Prostate gland (tissue), 2 donors: ENCODE data around the gene IL2RG. TPM values are rescaled to one million over a fixed set of nuclear protein-coding genes. Genes with fewer than 3 reads are reported as not detected.

Experiments
- DNase-seq: peaks from one replicate; pipeline ENCODE4 v3.0.0-alpha.2; 2019; ENCODE audit warnings: low spot score
- H3K27ac ChIP-seq, 2 donors: fragments of 200-600 bp; sonication (generic); 2 replicates each; pipeline ENCODE4 v1.5.1; 2017 to 2019
- H3K27me3 ChIP-seq: fragments of 200-600 bp; sonication (generic); replicated peaks from 2 replicates; pipeline ENCODE4 v1.5.1; 2019; ENCODE audit not compliant: insufficient read depth
- H3K36me3 ChIP-seq, 2 donors: fragments of 200-600 bp; sonication (generic); 1 replicate in 1 of 2; 2 replicates in 1 of 2; pipeline versions ENCODE4 v1.5.1 to v1.8.1; 2017 to 2019
- H3K4me1 ChIP-seq: fragments of 200-600 bp; sonication (generic); replicated peaks from 2 replicates; pipeline ENCODE4 v1.5.1; 2019
- H3K4me3 ChIP-seq, 2 donors: fragments of 200-600 bp; sonication (generic); 2 replicates each; pipeline ENCODE4 v1.5.1; 2017 to 2019
- H3K9me3 ChIP-seq: fragments of 200-600 bp; sonication (generic); 2 replicates; pipeline ENCODE4 v1.5.1; 2017
- POLR2A ChIP-seq: fragments of 450-650 bp; IDR thresholded peaks from one replicate; pipeline ENCODE4 v1.6.1; 2016; ENCODE audit warnings: antibody characterized with exemption, mild to moderate bottlenecking
- POLR2AphosphoS5 ChIP-seq: sonication (generic); formaldehyde crosslinking; IDR thresholded peaks from one replicate; pipeline ENCODE4 v1.6.1; 2017; ENCODE audit warnings: antibody characterized with exemption
- WGBS: methylation state at CpG from one replicate; pipeline ENCODE4 v1.1.5; 2018; 5-methylcytosine and 5-hydroxymethylcytosine counted together
- intact Hi-C: fragments of 100-400 bp; cut with DNase I; formaldehyde crosslinking; loops from one replicate; pipeline ENCODE4 v1.14.2; 2022
- total RNA-seq, 2 donors: library from RNA; depleted of rRNA; stranded (reverse); fragments of >200 nt; gene quantifications; one replicate each; pipeline ENCODE4 v1.1.0, GENCODE V29; 2016
- TF ChIP-seq, protein P1 (sequence below), 4 experiments: fragments of 200-600 bp in 2 of 4; fragments of 450-650 bp in 2 of 4; sonication (generic) in 2 of 4; IDR thresholded peaks; 1 replicate in 3 of 4; 2 replicates in 1 of 4; pipeline ENCODE4 v1.5.1; 2016 to 2019; ENCODE audit warnings: antibody characterized with exemption in 4 of 4, mild to moderate bottlenecking in 2 of 4, moderate library complexity in 2 of 4

IL2RG gene
- total RNA-seq, 2 donors from 2014 or later = 0.73 to 2.8 TPM

DNA sequence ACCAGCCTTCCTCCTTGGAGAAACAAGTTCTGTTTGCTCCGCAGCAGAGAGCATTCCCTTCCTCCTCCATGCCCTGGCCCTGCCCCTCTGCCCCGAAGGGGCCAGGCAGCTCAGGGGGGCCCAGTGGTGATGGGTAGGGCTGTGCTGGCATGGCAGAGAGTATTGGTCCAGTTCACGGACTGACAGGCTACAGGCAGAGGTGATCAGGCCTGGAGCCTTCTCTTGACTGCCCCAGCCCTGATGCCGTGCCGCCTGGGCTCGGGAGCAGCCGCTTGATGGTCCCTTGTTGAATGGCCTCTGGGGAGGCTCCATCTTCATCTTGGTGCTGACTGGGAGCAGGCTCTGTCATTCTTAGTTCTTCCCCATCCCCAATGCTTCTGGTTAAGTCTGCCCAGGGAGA, 42.8 kb upstream of the IL2RG start:
- Histone ChIP-seq H3K36me3 (no peaks in the 10 kb centered on the region), H3K27me3 (no peaks in the 10 kb centered on the region), H3K4me3 (no peak overlapping the region), H3K27ac (no peak overlapping the region), H3K4me1 (no peaks in the 10 kb centered on the region), H3K9me3 (no peaks in the 10 kb centered on the region)
- TF ChIP-seq POLR2A (no peak), POLR2AphosphoS5 (no peak)
- TF ChIP-seq, protein P1, sequence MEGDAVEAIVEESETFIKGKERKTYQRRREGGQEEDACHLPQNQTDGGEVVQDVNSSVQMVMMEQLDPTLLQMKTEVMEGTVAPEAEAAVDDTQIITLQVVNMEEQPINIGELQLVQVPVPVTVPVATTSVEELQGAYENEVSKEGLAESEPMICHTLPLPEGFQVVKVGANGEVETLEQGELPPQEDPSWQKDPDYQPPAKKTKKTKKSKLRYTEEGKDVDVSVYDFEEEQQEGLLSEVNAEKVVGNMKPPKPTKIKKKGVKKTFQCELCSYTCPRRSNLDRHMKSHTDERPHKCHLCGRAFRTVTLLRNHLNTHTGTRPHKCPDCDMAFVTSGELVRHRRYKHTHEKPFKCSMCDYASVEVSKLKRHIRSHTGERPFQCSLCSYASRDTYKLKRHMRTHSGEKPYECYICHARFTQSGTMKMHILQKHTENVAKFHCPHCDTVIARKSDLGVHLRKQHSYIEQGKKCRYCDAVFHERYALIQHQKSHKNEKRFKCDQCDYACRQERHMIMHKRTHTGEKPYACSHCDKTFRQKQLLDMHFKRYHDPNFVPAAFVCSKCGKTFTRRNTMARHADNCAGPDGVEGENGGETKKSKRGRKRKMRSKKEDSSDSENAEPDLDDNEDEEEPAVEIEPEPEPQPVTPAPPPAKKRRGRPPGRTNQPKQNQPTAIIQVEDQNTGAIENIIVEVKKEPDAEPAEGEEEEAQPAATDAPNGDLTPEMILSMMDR (IDR thresholded peaks at IDR 0.05) = no peak
- intact Hi-C loops = no loop called here
- no peak for DNase-seq
- WGBS = 83% methylated on average over 1 of the region's 7 CpGs

DNA sequence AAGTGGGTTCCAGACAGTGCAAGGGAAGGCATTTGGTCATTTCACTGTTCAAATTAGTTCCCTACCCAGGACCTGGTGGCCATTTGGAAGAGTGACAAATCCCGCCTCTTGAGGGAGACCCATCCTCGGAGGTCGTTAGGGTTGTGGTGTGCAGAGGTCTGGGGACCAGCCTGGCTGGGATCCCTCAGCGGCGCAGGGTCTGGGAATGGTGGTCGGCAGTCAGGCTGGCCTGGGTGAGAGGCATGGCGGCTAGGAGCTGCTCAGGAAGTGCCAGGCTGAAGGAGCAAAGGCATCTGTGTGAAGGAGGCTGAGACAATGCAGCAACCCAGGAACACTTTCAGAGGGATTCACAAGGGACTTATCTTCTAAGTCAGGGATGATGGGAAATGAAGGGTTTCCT, 40.0 kb upstream of the IL2RG start:
- no peaks in the 10 kb centered on the region for H3K9me3 ChIP-seq
- no peaks in the 10 kb centered on the region for H3K36me3 ChIP-seq
- no peaks in the 10 kb centered on the region for H3K4me1 ChIP-seq
- H3K27me3 ChIP-seq = no peaks in the 10 kb centered on the region
- no peak overlapping the region for H3K4me3 ChIP-seq
- 67% methylated on average over 7 of the region's 7 CpGs for WGBS
- no peak overlapping the region for H3K27ac ChIP-seq
- intact Hi-C loops = no loop called here
- no peak for TF ChIP-seq POLR2AphosphoS5
- TF ChIP-seq POLR2A = no peak
- TF ChIP-seq, protein P1 (IDR thresholded peaks at IDR 0.05) = no peak
- DNase-seq = no peak

DNA sequence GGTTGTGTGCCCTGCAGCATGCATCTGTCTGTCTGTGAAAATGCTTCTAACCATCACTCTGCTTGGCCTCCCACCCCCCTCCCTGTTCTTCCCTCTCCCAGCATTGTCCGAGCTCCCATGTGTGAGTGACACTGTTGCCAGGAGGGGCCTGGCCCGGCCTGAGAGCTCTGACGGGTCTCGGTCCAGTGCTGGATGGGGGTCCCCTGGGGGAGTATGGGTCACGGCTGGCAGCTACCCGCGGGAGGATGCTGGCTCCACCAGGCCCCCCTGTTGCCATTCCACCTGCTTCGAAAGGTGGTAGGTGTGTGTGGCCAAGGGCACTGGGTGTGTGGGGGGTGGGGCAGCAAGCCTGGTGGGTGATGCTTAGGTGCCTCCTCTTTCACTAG, 36.9 kb upstream of the IL2RG start:
- no peaks in the 10 kb centered on the region for H3K4me1 ChIP-seq
- 100% methylated on average over 1 of the region's 8 CpGs for WGBS
- no peaks in the 10 kb centered on the region for H3K9me3 ChIP-seq
- TF ChIP-seq POLR2AphosphoS5 = no peak
- no peak for TF ChIP-seq POLR2A
- TF ChIP-seq, protein P1 (IDR thresholded peaks at IDR 0.05) = no peak
- no peaks in the 10 kb centered on the region for H3K27me3 ChIP-seq
- intact Hi-C loops = no loop called here
- no peaks in the 10 kb centered on the region for H3K36me3 ChIP-seq
- H3K27ac ChIP-seq = no peak overlapping the region
- H3K4me3 ChIP-seq = no peak overlapping the region
- no peak for DNase-seq

DNA sequence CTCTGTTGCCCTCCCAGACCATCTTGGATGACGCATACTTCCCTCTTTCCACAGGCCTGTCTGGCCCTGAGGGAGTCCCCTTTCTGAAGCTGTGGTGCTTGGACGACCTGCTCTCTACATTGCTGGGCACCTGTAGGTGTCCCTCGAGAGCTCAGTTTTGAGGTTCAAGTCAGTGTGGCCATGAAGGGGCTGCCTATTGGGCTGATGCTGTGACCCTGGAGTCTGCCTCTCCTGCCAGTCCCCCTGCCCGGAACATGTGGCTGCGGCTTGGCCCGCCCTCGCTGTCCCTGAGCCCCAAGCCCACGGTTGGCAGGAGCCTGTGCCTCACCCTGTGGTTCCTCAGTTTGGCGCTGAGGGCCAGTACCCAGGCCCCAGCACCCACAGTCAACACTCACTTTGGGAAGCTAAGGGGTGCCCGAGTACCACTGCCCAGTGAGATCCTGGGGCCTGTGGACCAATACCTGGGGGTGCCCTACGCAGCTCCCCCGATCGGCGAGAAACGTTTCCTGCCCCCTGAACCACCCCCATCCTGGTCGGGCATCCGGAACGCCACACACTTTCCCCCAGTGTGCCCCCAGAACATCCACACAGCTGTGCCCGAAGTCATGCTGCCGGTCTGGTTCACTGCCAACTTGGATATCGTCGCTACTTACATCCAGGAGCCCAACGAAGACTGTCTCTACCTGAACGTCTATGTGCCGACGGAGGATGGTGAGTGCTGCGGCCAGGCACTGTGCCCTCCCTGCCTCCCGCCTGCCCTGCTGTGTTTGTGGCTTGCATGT, 36.3 kb upstream of the IL2RG start:
- Histone ChIP-seq H3K4me3 (no peak overlapping the region), H3K36me3 (no peaks in the 10 kb centered on the region), H3K9me3 (no peaks in the 10 kb centered on the region), H3K4me1 (no peaks in the 10 kb centered on the region), H3K27ac (no peak overlapping the region), H3K27me3 (no peaks in the 10 kb centered on the region)
- WGBS = 65% methylated on average over 16 of the region's 28 CpGs
- TF ChIP-seq POLR2A (no peak), POLR2AphosphoS5 (no peak)
- TF ChIP-seq, protein P1 (IDR thresholded peaks at IDR 0.05) = no peak
- DNase-seq = no peak
- intact Hi-C loops = no loop called here

DNA sequence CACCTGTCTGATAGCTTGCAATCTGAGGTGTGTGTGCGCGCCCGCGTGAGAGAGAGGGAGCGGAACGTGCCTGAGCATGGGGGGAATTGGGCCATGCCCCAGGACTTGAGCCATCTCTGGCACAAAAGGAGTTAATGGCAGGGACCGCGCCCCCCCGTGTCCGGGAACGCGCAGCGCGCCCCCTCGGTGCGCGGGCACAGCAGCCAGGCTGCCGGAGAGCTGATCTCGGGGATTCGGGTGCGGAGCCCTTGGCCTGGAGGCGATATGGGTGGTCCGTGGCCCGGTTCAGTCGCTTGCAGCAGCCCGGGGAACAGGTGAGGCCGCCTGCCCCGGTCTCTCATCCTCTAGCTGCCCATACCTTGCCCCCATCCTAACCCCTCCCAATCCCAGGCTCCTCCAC, 33.3 kb upstream of the IL2RG start, which contains the start of gene NLGN3:
Gene NLGN3, plus strand, starts transcription at position 191 of the 400 bp plus-strand sequence. CDS start 2,909 bp downstream, outside the sequence.
- no peaks in the 10 kb centered on the region for H3K27me3 ChIP-seq
- peak within 1 kb of the TSS in 1 of 2 donors; percentile 5 for H3K4me3 ChIP-seq
- intact Hi-C loops = loop anchor here (2.0 kb wide), 1 partner anchor 34 kb away; no protein-coding TSS in a partner anchor
- no peaks in the 10 kb centered on the region for H3K4me1 ChIP-seq
- TF ChIP-seq POLR2A (no peak), POLR2AphosphoS5 (no peak)
- TF ChIP-seq, protein P1 (IDR thresholded peaks at IDR 0.05) = no peak
- no peak for DNase-seq
- no peaks in the 10 kb centered on the region for H3K9me3 ChIP-seq
- H3K27ac ChIP-seq = no peak within 1 kb of the TSS
- H3K36me3 ChIP-seq = no peaks in the 10 kb centered on the region
- under 1% methylated on average over 15 of the region's 28 CpGs for WGBS
